K562 (cell line): ENCODE data around the gene PLXDC1. TPM values are rescaled to one million over a fixed set of nuclear protein-coding genes. Genes with fewer than 3 reads are reported as not detected.

Experiments
- ATAC-seq: fragments of 200-7000 bp; cut with Tn5 transposase; 3 replicates; pipeline ENCODE4 v1.9.1; 2020; ENCODE audit warnings: moderate library complexity
- BruUV-seq: library from RNA; stranded (reverse); fragments of 400-500 nt; replicated peaks from 2 replicates; lab custom pipeline; 2021; lab: Mats Ljungman, UMichigan
- CTCF ChIA-PET: fragments of 300-600 bp; formaldehyde crosslinking; extraction: SDS; loops from one replicate; lab custom pipeline; 2021; ENCODE audit warnings: low intra/inter-chr PET ratio; lab: Yijun Ruan, JAX
- POLR2A ChIA-PET: fragments of 300-600, 350-650 bp; sonication (Branson Sonifier 250); formaldehyde crosslinking; extraction: SDS; loops from one replicate; lab custom pipeline; 2021; ENCODE audit warnings: antibody characterized with exemption, inconsistent platforms; lab: Yijun Ruan, JAX
- DNase-seq, 4 experiments: peaks; one replicate each; pipeline versions ENCODE4 v3.0.0 to v3.0.0-alpha.2; 2011 to 2018; ENCODE audit warnings: low spot score in 3 of 4, mixed read lengths in 3 of 4; ENCODE audit errors: extremely low read depth in 1 of 4
- FAIRE-seq: peaks from 2 replicates; lab custom pipeline; 2011; peaks lifted over from hg19 to GRCh38; lab: Jason Lieb, UNC
- H2AFZ ChIP-seq: 2 replicates; pipeline ENCODE4 v1.6.0; 2011; ENCODE audit warnings: low read depth, low read length, control low read depth, inconsistent platforms
- H3K27ac ChIP-seq: fragments of 200-600 bp; 3 replicates; pipeline ENCODE4 v1.8.0; 2011; ENCODE audit warnings: low read depth, mild to moderate bottlenecking, control low read depth, inconsistent platforms, low read length, moderate library complexity, mixed read lengths; ENCODE audit errors: extremely low read depth
- H3K27me3 ChIP-seq, 2 experiments: fragments of 300-600 bp in 1 of 2; 2 replicates in 1 of 2; 3 replicates in 1 of 2; pipeline versions ENCODE4 v1.6.0 to v1.8.0; 2011; ENCODE audit warnings: inconsistent platforms in 2 of 2, low read length in 2 of 2, mild to moderate bottlenecking in 1 of 2, mixed read lengths in 1 of 2, moderate library complexity in 1 of 2; ENCODE audit not compliant: control insufficient read depth in 2 of 2, insufficient read depth in 2 of 2
- H3K36me3 ChIP-seq: fragments of 300-600 bp; 3 replicates; pipeline ENCODE4 v1.8.0; 2011; ENCODE audit warnings: mild to moderate bottlenecking, low read length, inconsistent platforms; ENCODE audit not compliant: control insufficient read depth, insufficient read depth
- H3K4me1 ChIP-seq, 2 experiments: fragments of 200-600 bp in 1 of 2; replicated peaks in 1 of 2; 2 replicates in 1 of 2; 3 replicates in 1 of 2; pipeline versions ENCODE4 v1.5.1 to v1.8.0; 2011; ENCODE audit warnings: inconsistent platforms in 2 of 2, low read length in 2 of 2, mild to moderate bottlenecking in 1 of 2, mixed read lengths in 1 of 2, moderate library complexity in 1 of 2; ENCODE audit not compliant: control insufficient read depth in 2 of 2, insufficient read depth in 2 of 2
- H3K4me2 ChIP-seq: 2 replicates; pipeline ENCODE4 v1.6.1; 2011; ENCODE audit warnings: low read length, control low read depth, inconsistent platforms, mixed read lengths; ENCODE audit not compliant: insufficient read depth
- H3K4me3 ChIP-seq: fragments of 200-600 bp; sonication (generic), shearing (Covaris generic); 2 replicates; pipeline ENCODE4 v1.5.1; 2016; ENCODE audit warnings: control low read depth, inconsistent platforms
- H3K79me2 ChIP-seq: fragments of 200-600 bp; 3 replicates; pipeline ENCODE4 v1.8.0; 2011; ENCODE audit warnings: low read length, inconsistent platforms; ENCODE audit not compliant: control insufficient read depth, insufficient read depth
- H3K9ac ChIP-seq, 2 experiments: 2 replicates each; pipeline versions ENCODE4 v1.6.0 to v1.6.1; 2011; ENCODE audit warnings: low read depth in 2 of 2, low read length in 2 of 2, control low read depth in 1 of 2, inconsistent platforms in 1 of 2, mild to moderate bottlenecking in 1 of 2, mixed read lengths in 1 of 2; ENCODE audit not compliant: insufficient read depth in 1 of 2
- H3K9me1 ChIP-seq: one replicate; pipeline ENCODE4 v1.6.0; 2011; ENCODE audit warnings: inconsistent platforms, mild to moderate bottlenecking, low read length, moderate library complexity; ENCODE audit not compliant: control insufficient read depth, insufficient read depth
- H3K9me3 ChIP-seq: replicated peaks from 2 replicates; pipeline ENCODE4 v1.5.1; 2011; ENCODE audit warnings: low read depth, low read length, inconsistent platforms; ENCODE audit not compliant: control insufficient read depth, insufficient read depth
- H4K20me1 ChIP-seq: replicated peaks from 2 replicates; pipeline ENCODE4 v1.6.1; 2011; ENCODE audit warnings: low read length, inconsistent platforms, mixed read lengths; ENCODE audit not compliant: control insufficient read depth, insufficient read depth
- CC2D1A ChIP-seq: fragments of 450-650 bp; IDR thresholded peaks from 2 replicates; pipeline ENCODE4 v1.6.1; 2017; ENCODE audit warnings: mild to moderate bottlenecking
- CHD2 ChIP-seq: IDR thresholded peaks from 2 replicates; pipeline ENCODE4 v1.6.1; 2011; ENCODE audit warnings: low read depth, low read length
- DDX20 ChIP-seq: fragments of 450-650 bp; IDR thresholded peaks from 2 replicates; pipeline ENCODE4 v1.6.1; 2016; ENCODE audit warnings: missing genetic modification characterization, low read depth, mild to moderate bottlenecking, missing compliant biosample characterization, moderate library complexity
- E2F4 ChIP-seq: sonication (generic); formaldehyde crosslinking; IDR thresholded peaks from 2 replicates; pipeline ENCODE4 v1.8.0; 2022; ENCODE audit warnings: mild to moderate bottlenecking, low read depth, missing genetic modification reagents
- ETS2 ChIP-seq: IDR thresholded peaks from 2 replicates; pipeline ENCODE4 v1.6.1; 2016; ENCODE audit warnings: borderline replicate concordance, missing genetic modification characterization, mild to moderate bottlenecking, moderate library complexity, missing compliant biosample characterization; ENCODE audit not compliant: poor library complexity, severe bottlenecking
- FOXK2 ChIP-seq, 2 experiments: fragments of 450-650 bp; IDR thresholded peaks in 1 of 2; conservative IDR thresholded peaks in 1 of 2; 2 replicates each; pipeline ENCODE4 v1.6.1; 2016; ENCODE audit warnings: low read depth in 2 of 2, mild to moderate bottlenecking in 1 of 2
- GATAD2A ChIP-seq: fragments of 450-650 bp; IDR thresholded peaks from 2 replicates; pipeline ENCODE4 v1.6.1; 2017
- ILF3 ChIP-seq: fragments of 450-650 bp; IDR thresholded peaks from 2 replicates; pipeline ENCODE4 v1.6.1; 2018; ENCODE audit warnings: antibody characterized with exemption, mild to moderate bottlenecking, moderate library complexity, borderline replicate concordance
- MED1 ChIP-seq: sonication (generic); formaldehyde crosslinking; IDR thresholded peaks from 2 replicates; pipeline ENCODE4 v1.8.1; 2023; ENCODE audit warnings: missing genetic modification reagents, borderline replicate concordance
- NBN ChIP-seq: fragments of 450-650 bp; IDR thresholded peaks from 2 replicates; pipeline ENCODE4 v1.6.1; 2016; ENCODE audit warnings: low read depth, mild to moderate bottlenecking
- RREB1 ChIP-seq: fragments of 250-450 bp; sonication (Bioruptor Pico); IDR thresholded peaks from 2 replicates; pipeline ENCODE4 v1.4.0; 2020
- SMARCC2 ChIP-seq: fragments of 450-650 bp; IDR thresholded peaks from 2 replicates; pipeline ENCODE4 v1.6.1; 2017; ENCODE audit warnings: antibody characterized with exemption, moderate library complexity, mild to moderate bottlenecking, low read depth
- SMC3 ChIP-seq: conservative IDR thresholded peaks from 2 replicates; pipeline ENCODE4 v1.6.1; 2011; ENCODE audit warnings: low read depth, low read length, improper control_type of control experiment; ENCODE audit not compliant: insufficient read depth
- ZFPM2 ChIP-seq: fragments of 250-450 bp; sonication (Bioruptor Pico); IDR thresholded peaks from 2 replicates; pipeline ENCODE4 v1.5.1; 2022; ENCODE audit warnings: mild to moderate bottlenecking
- ZNF445 ChIP-seq: fragments of 250-450 bp; sonication (Bioruptor Pico); IDR thresholded peaks from 2 replicates; pipeline ENCODE4 v1.4.0; 2020; ENCODE audit warnings: low read depth, mild to moderate bottlenecking, moderate library complexity
- ZNF780A ChIP-seq: fragments of 250-450 bp; sonication (Bioruptor Pico); IDR thresholded peaks from 2 replicates; pipeline ENCODE4 v1.5.0; 2021; ENCODE audit warnings: mild to moderate bottlenecking
- WGBS: fragments of 100-300 bp; shearing (Covaris generic); methylation state at CpG from one replicate; pipeline ENCODE4 v1.1.6; 2016; ENCODE audit warnings: low coverage, mixed read lengths; ENCODE audit not compliant: insufficient coverage; ENCODE audit errors: missing lambda C conversion rate; 5-methylcytosine and 5-hydroxymethylcytosine counted together
- in situ Hi-C: fragments of 300-500 bp; cut with MboI; formaldehyde crosslinking; loops from 4 replicates; pipeline ENCODE4 v1.15.0; 2018; ENCODE audit warnings: inconsistent platforms, mixed read lengths
- intact Hi-C: fragments of 100-400 bp; cut with micrococcal nuclease; formaldehyde crosslinking; loops from 2 replicates; pipeline ENCODE4 v1.14.2; 2022
- polyA plus RNA-seq, 8 experiments: library from polyadenylated mRNA; depleted of rRNA in 4 of 8; stranded (reverse) in 5 of 8; unstranded in 3 of 8; fragments of >200 nt; fragmentation: Nextera tagmentation in 2 of 8; fragmentation: Illumina TruSeq in 1 of 8; extraction: Ambion mirVana in 2 of 8; extraction: Trizol in 1 of 8; gene quantifications; 2 replicates each; pipeline versions ENCODE4 v1.2.1 to v1.2.3, GENCODE V29; 2011 to 2014; ENCODE audit warnings: inconsistent platforms in 1 of 8, missing spikeins in 1 of 8
- total RNA-seq, 7 experiments: library from RNA; depleted of rRNA in 6 of 7; stranded (reverse); fragments of >200 nt in 6 of 7; fragmentation: Illumina TruSeq in 2 of 7; extraction: Trizol in 2 of 7; gene quantifications; 2 replicates each; pipeline versions ENCODE4 v1.2.1 to v1.2.3, GENCODE V29; 2011 to 2021; ENCODE audit warnings: low replicate concordance in 1 of 7

Gene PLXDC1
- total and polyA plus RNA-seq, 9 of the 15 experiments (the other 6 are each of a cell fraction or from before 2014, with no cell fraction given), result not detected

- H4K20me1 ChIP-seq, result no peaks in the 10 kb centered on the region
- POLR2A ChIA-PET, result interaction anchor here (0.6 to 2.7 kb wide), 10 partner anchors 12 to 327 kb away, joined by 3 to 11 read pairs (median 4); partner anchors contain the start of gene RPL23
- intact Hi-C loops (no loop called here), in situ Hi-C loops (no loop called here)
- peaks cover 23 to 46% of the 10 kb centered on the region in 2 experiments for H3K4me1 ChIP-seq
- CTCF ChIA-PET, result no interaction called here
- H3K4me2 ChIP-seq, result peak overlapping the region; percentile 42
- no peaks in the 10 kb centered on the region for H3K79me2 ChIP-seq
- peak; percentile 6 for FAIRE-seq
- H3K27ac ChIP-seq, result peak overlapping the region; percentile 86
- peaks cover 2% of the 10 kb centered on the region for H3K9me1 ChIP-seq
- WGBS, result 44% methylated on average over 13 of the region's 13 CpGs
- DNase-seq, result peak in 1 of 4 experiments; percentile 57
- H2AFZ ChIP-seq, result peak overlapping the region; percentile 91
- H3K9ac ChIP-seq, result peak overlapping the region; percentile 59 to 64; a peak in 3 of 4 replicates
- ATAC-seq, result peak; percentile 81
- H3K27me3 ChIP-seq, result no peaks in the 10 kb centered on the region
- no peak overlapping the region for H3K4me3 ChIP-seq
- BruUV-seq, result no TSS peak
- H3K36me3 ChIP-seq, result no peaks in the 10 kb centered on the region
- no peaks in the 10 kb centered on the region for H3K9me3 ChIP-seq
- TF ChIP-seq E2F4 (CRISPR knock-in tag), result no peak
- no peak for TF ChIP-seq RREB1 (CRISPR knock-in tag)
- TF ChIP-seq ZFPM2 (CRISPR knock-in tag), result no peak
- no peak for TF ChIP-seq CC2D1A
- no peak for TF ChIP-seq ETS2 (tag)
- TF ChIP-seq DDX20 (tag), result 0 out of 2 replicates have a peak, but pooled peaks have one; percentile 64
- no peak for TF ChIP-seq MED1
- no peak for TF ChIP-seq SMC3
- no peak for TF ChIP-seq ZNF445
- TF ChIP-seq GATAD2A, result no peak
- TF ChIP-seq CHD2, result no peak
- TF ChIP-seq ILF3, result no peak
- TF ChIP-seq FOXK2 (conservative IDR thresholded peaks at IDR 0.05 in 1 of 2, IDR thresholded peaks at IDR 0.05 in 1 of 2; ENCODE audit: low read depth in 2 of 2), result peak; percentile 53 to 60; a peak in 2 of 4 replicates
- no peak for TF ChIP-seq ZNF780A (CRISPR knock-in tag)
- no peak for TF ChIP-seq SMARCC2
- no peak for TF ChIP-seq NBN
Observed at GRCh38 chr17:39014795-39015545, 136.5 kb downstream of the PLXDC1 start.
